ENCODE results near the gene ASF1B. TPM values are rescaled to one million over a fixed set of nuclear protein-coding genes. Genes with fewer than 3 reads are reported as not detected.
A peak's percentile ranks its signal among the peaks of the same experiment; 100 is the strongest.
"Not testable (repeated sequence)": the region's sequence is repeated elsewhere in the genome, so short reads cannot be mapped to it uniquely, and the experiment has no call there.

The ASF1B gene
- total and polyA plus RNA-seq, 7 donors = 0.20 to 6.0 (median 0.93) TPM; not detected in 1

DNA sequence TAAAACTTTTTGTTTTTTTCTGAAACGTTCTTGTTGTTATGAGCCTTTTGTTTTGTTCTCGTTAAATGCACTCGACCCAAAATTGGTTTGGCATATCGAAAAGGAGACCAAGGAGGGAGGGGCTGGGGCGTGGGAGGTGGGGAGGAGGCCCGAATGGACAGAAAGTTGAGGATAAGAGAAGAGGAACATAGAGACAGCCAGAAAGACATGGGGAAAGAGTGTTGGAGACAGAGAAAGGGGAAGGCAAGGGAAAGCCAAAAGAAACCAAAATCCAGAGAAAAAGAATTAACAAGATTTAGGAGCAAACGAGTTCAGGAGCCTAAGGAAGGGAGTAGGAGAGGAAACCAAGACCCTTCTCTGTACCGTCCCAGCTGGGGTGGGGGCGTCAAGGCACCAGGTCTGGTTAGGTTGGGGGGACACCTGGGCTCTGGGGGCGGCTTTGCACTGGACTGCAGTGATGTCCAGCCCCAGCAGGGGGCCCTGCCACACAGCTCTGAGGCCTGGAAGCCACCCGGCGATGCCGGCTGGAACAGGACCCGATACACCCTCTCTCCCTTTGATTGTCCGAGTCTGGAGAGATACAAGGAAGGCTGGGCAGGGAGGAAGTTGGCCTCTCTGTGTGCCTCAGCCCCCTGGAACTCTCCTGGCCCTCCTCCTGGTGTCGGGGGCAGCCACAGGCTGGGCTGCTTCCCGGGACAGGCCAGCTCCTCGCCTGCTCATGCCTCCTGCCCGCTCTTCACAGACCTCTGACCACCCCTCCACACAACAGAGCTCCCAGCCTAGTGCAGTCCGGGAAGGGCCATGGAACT is 11.6 kb upstream of the ASF1B start:
- peak; percentile 72 for TF ChIP-seq CTCF (IDR thresholded peaks at IDR 0.05)
- Histone ChIP-seq H3K27me3 (ENCODE audit: insufficient read depth in 3 of 3, low read length in 2 of 3) (no peaks in the 10 kb centered on the region), H3K4me3 (no peak overlapping the region), H3K9me3 (no peaks in the 10 kb centered on the region), H3K4me1 (peaks cover 9% of the 10 kb centered on the region), H3K36me3 (ENCODE audit: insufficient read depth in 1 of 2, low read depth in 1 of 2) (no peaks in the 10 kb centered on the region), H3K27ac (peak overlapping the region; percentile 41)
- WGBS, 3 donors = 33 to 39% (median 37%) methylated on average over 20 of the region's 20 CpGs
- intact Hi-C loops (cut with DNase I) = loop anchor here (2.0 to 5.0 kb wide), 2 partner anchors 199 to 201 kb away; no protein-coding TSS in a partner anchor
- DNase-seq (peak; percentile 72 to 84), ATAC-seq (peak; percentile 76 to 88 (median 84))

DNA sequence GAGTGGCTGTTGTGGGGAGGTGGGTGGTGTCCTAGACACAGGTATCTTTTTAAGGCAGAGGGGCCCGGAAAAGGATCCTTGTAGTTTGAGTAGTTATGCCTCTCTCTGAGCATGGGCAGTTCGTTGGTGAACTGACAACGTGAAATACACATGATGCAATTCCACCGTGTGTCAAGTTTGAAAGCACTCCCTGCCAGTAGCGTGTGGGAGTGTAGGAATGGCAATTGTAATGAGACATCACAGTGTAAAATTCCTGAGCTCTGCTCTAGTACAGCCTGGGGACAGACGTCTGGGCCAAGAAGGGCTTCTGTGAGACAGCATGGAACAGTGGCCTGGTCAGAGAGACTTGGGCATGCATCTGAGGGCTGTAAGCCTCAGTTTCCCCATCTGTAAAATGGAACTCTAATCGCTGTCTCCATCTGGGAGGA is 10.4 kb upstream of the ASF1B start:
- H3K27ac ChIP-seq = no peak overlapping the region
- no peak for DNase-seq
- no peak overlapping the region for H3K4me3 ChIP-seq
- H3K9me3 ChIP-seq = no peaks in the 10 kb centered on the region
- H3K36me3 ChIP-seq (ENCODE audit: insufficient read depth in 1 of 2, low read depth in 1 of 2) = no peaks in the 10 kb centered on the region
- peak in 2 of 4 donors; percentile 42 to 63 for ATAC-seq
- intact Hi-C loops (cut with DNase I) = loop anchor here in 1 of 2 donors (5.0 kb wide), 1 partner anchor 200 kb away; no protein-coding TSS in a partner anchor
- 59 to 68% (median 59%) methylated on average over 7 of the region's 7 CpGs for whole genome bisulfite sequencing, 3 donors
- peaks cover 9% of the 10 kb centered on the region for H3K4me1 ChIP-seq
- H3K27me3 ChIP-seq (ENCODE audit: insufficient read depth in 3 of 3, low read length in 2 of 3) = no peaks in the 10 kb centered on the region
- no peak for TF ChIP-seq CTCF (IDR thresholded peaks at IDR 0.05)

DNA sequence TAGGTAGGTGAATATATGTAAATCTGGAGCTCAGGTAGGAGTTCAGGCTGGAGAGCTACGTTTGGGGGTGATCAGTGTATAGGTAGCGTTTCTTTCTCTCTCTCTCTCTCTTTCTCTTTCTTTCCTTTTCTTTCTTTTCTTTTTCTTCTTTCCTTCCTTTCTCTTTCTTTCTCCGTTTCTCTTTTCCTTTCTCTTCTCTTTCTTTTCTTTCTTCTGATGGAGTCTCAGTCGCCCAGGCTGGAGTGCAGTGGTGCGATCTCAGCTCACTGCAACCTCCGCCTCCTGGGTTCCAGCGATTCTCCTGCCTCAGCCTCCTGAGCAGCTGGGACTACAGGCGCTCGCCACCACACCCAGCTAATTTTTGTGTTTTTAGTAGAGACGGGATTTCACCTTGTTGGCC is 9.8 kb upstream of the ASF1B start:
- intact Hi-C loops (cut with DNase I) = loop anchor here in 1 of 2 donors (5.0 kb wide), 1 partner anchor 201 kb away; no protein-coding TSS in a partner anchor
- H3K27ac ChIP-seq; H3K4me1 ChIP-seq; H3K9me3 ChIP-seq; H3K27me3 ChIP-seq (ENCODE audit: insufficient read depth in 3 of 3, low read length in 2 of 3); H3K4me3 ChIP-seq; ATAC-seq; H3K36me3 ChIP-seq (ENCODE audit: insufficient read depth in 1 of 2, low read depth in 1 of 2); DNase-seq: not testable (repeated sequence)
- 93 to 95% (median 94%) methylated on average over 10 of the region's 10 CpGs for WGBS, 3 donors

- H3K9me3 ChIP-seq = no peaks in the 10 kb centered on the region
- H3K4me3 ChIP-seq = no peak overlapping the region
- no peak for TF ChIP-seq CTCF (IDR thresholded peaks at IDR 0.05)
- H3K36me3 ChIP-seq (ENCODE audit: insufficient read depth in 1 of 2, low read depth in 1 of 2) = no peaks in the 10 kb centered on the region
- intact Hi-C loops (cut with DNase I) = loop anchor here in 1 of 2 donors (5.0 kb wide), 1 partner anchor 202 kb away; no protein-coding TSS in a partner anchor
- no peaks in the 10 kb centered on the region for H3K27me3 ChIP-seq (ENCODE audit: insufficient read depth in 3 of 3, low read length in 2 of 3)
- H3K4me1 ChIP-seq = peaks cover 10% of the 10 kb centered on the region
- H3K27ac ChIP-seq = no peak overlapping the region
- 88 to 95% (median 89%) methylated on average over 6 of the region's 6 CpGs for WGBS, 3 donors
- ATAC-seq (no peak), DNase-seq (no peak)
Measured at GRCh38 chr19:14145381-14145780, 9.0 kb upstream of the ASF1B start.
